Pericardium fibroblast (primary cell): ENCODE results near the gene RNU2-1. TPM values are rescaled to one million over a fixed set of nuclear protein-coding genes. Genes with fewer than 3 reads are reported as not detected.

Experiments used
- total RNA-seq: library from RNA; depleted of rRNA; stranded (reverse); fragments of >200 nt; gene quantifications from 2 replicates; pipeline ENCODE4 v1.2.3, GENCODE V29; 2015

The RNU2-1 gene
- total RNA-seq = not detected in 2 replicates

DNA sequence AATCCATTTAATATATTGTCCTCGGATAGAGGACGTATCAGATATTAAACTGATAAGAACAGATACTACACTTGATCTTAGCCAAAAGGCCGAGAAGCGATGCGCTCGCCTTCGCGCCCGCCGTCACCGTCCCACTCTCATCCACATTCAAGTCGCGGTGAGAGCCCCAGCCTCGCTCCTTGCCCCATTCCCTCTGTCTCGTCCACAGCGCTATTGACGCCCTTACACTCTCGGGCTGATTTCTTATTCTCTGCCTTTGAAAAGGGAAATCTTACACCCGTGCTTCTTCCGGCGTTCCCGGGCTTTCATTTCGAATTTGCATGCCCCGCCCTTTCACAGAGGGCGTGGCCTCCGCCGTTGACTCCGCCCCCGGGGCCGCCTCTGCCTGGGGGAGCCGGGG lies at the start of gene RNU2-1:
Gene RNU2-1 (minus strand): TSS at position 101 of the 400 bp plus-strand sequence.

DNA sequence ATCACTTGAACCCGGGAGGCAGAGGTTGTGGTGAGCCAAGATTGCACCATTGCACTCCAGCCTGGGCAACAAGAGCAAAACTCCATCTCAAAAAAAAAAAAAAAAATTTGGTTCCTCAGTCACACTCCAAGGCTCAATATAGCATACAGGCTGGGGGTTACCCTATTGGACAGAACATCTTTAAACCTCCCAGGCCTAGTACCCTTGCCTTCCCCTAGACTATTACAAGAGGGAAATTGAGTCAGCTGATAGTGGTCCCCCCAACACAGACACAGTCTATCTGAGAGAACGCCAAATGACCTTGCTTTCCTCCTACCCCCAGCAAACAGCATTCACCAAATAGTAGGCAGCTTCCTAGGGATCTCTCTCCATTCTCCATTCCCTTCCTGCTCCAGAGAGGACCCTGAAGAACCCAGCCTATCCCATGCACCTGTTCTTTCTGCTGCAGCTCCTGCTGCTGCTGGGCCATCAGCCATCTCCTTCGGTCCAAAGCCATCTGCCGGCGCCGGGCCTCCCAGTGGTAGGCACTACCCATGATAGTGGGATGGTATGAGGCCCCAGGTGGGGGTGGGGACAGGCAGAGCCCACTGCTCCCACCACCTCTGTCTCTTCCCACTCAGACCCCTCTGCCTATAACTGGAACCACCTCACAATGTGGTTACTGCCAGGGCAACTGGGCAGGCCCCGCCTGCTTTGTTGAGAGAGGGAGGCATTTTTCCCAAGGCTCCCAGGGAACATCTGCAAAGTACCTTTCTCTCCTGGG lies 5.6 kb downstream of the RNU2-1 start, which contains the start of gene CCDC200:
Gene CCDC200 (minus strand): TSS at position 604 of the 763 bp plus-strand sequence. CDS start 69 bp downstream, at position 535.

DNA sequence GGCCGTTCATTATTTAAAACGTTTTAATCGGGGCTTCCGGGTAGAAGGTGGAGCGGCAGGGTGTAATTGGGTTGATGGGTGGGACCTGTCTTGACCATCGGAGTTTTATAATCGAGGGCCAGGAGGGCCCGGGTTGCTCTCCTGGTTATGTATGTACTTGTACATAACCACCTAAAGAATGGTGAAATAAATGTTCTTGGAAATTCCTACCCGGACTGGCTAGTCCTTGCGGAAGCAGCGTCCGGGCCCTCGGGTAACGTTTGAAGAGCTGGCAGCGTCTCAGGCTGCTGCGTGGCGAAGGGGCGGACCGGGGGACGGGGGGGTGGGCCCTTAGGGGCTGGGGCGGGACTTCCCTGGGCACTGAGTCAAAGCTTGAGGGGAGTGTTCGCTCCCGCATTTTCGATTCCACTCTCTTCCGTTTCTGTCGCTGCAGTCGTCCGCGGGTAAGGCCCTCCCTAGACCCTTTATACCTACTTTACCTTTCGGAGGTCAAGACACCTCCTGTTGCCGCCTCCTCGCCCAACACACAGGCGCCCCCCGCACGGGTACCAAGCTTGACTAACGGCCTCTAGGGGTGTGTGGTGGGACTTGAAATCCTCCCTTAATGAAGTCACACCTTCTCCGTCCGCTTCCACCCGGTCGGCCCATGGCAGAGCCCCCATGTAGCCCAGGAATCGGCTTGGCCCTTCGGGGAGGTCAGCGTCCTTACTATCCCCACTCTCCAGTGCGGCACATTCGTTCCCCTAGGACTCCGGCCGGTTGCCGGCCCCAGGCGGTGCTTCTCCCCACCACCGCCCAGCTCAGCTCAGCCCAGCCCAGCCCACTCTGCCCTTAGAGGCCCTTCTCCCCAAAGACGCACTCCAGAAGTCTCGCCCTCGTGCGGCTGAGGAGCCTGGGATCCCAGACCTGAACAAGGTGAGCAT lies 22.0 kb downstream of the RNU2-1 start, which contains the start of gene TMEM106A:
Gene TMEM106A (plus strand): TSS at position 396 of the 923 bp plus-strand sequence. CDS start 1,167 bp downstream, outside the sequence.

Other genes starting within 250 kb of the RNU2-1 start
- 1,871 and 2,562 TPM in 2 replicates for gene RPL27, start 235.6 kb downstream of the RNU2-1 start, total RNA-seq
- 28.4 and 55.8 TPM in 2 replicates for gene IFI35, start 227.2 kb downstream of the RNU2-1 start, total RNA-seq
- 346 and 498 TPM in 2 replicates for gene VAT1, start 211.6 kb downstream of the RNU2-1 start, total RNA-seq
- gene RND2, start 208.7 kb downstream of the RNU2-1 start, total RNA-seq = 0.26 and 0.35 TPM in 2 replicates
- gene BRCA1, start 108.6 kb downstream of the RNU2-1 start, total RNA-seq = 1.2 and 8.7 TPM in 2 replicates
- 74.1 TPM in 2 replicates for gene NBR1, start 62.8 kb downstream of the RNU2-1 start, total RNA-seq
- 0.68 and 3.0 TPM in 2 replicates for gene TMEM106A, start 22.1 kb downstream of the RNU2-1 start, total RNA-seq
- gene CCDC200, start 5.4 kb downstream of the RNU2-1 start, total RNA-seq = not detected in 2 replicates
- 25.8 and 92.4 TPM in 2 replicates for gene ARL4D, start 165.0 kb upstream of the RNU2-1 start, total RNA-seq
- 23.7 and 25.3 TPM in 2 replicates for gene DHX8, start 250.0 kb upstream of the RNU2-1 start, total RNA-seq